Esophagus muscularis mucosa (tissue), 4 donors: ENCODE data around the gene GPR160.

Experiments
- CTCF ChIP-seq, 3 experiments: fragments of 200-600 bp in 2 of 3; fragments of 450-650 bp in 1 of 3; sonication (generic) in 2 of 3; IDR thresholded peaks; one replicate each; pipeline ENCODE4 v1.5.1; 2017 to 2019; ENCODE audit warnings: antibody characterized with exemption in 3 of 3, mild to moderate bottlenecking in 2 of 3, moderate library complexity in 1 of 3
- EP300 ChIP-seq: sonication (generic); formaldehyde crosslinking; IDR thresholded peaks from one replicate; pipeline ENCODE4 v1.6.1; 2017; ENCODE audit warnings: antibody characterized with exemption
- POLR2A ChIP-seq: fragments of 450-650 bp; IDR thresholded peaks from one replicate; pipeline ENCODE4 v1.6.1; 2017; ENCODE audit warnings: antibody characterized with exemption, moderate library complexity, mild to moderate bottlenecking, low read depth
- POLR2AphosphoS5 ChIP-seq, 2 donors: sonication (generic); formaldehyde crosslinking; IDR thresholded peaks; one replicate each; pipeline ENCODE4 v1.6.1; 2017; ENCODE audit warnings: antibody characterized with exemption in 2 of 2

GRCh38 chr3:170044271-170044670 is 6.5 kb downstream of the GPR160 start:
- TF ChIP-seq EP300 (no peak), POLR2A (no peak), CTCF (IDR thresholded peaks at IDR 0.05) (no peak), POLR2AphosphoS5 (IDR thresholded peaks at IDR 0.05) (no peak)
